ENCODE data around the gene ANKRD39. TPM values are rescaled to one million over a fixed set of nuclear protein-coding genes. Genes with fewer than 3 reads are reported as not detected.

ANKRD39 gene
- total and polyA plus RNA-seq, 2 of the 8 experiments (the other 6 are each of a cell fraction or from before 2014, with no cell fraction given) = 18.5 to 21.3 TPM

DNA sequence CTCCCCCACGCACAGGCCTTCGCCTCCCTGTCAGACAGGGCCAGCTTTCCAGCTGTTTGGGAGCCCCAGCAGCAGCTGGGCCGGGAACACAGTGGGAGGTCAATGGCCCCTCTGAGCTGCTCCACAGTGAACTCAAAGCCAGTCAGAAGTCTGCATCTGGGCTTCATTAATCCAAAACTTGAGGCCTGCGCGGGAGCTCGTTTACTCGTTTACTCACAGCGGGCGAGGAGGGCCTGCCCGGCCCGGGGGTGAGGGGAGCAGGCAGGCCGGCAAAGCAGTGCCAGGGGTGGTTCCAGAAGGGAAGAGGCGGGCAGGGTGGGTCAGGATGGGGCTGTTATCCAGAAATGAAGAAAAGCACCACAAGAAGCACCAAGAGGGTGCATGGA lies 48.9 kb upstream of the ANKRD39 start (continued):
- TF ChIP-seq RAD21 (IDR thresholded peaks at IDR 0.05 in 1 of 2, conservative IDR thresholded peaks at IDR 0.05 in 1 of 2; ENCODE audit: low read depth in 2 of 2, low read length in 2 of 2) (no peak; a peak in 1 of 4 replicates), KDM1A (IDR thresholded peaks at IDR 0.05; ENCODE audit: borderline replicate concordance, low read length) (no peak)

All from H1 (cell line).